Measurements from ENCODE around the gene ERC2. TPM values are rescaled to one million over a fixed set of nuclear protein-coding genes. Genes with fewer than 3 reads are reported as not detected.

ERC2 gene
- total and polyA plus RNA-seq, 2 donors (not counting 1 experiment from before 2014, with no cell fraction given) = 0.14 to 0.17 TPM

DNA sequence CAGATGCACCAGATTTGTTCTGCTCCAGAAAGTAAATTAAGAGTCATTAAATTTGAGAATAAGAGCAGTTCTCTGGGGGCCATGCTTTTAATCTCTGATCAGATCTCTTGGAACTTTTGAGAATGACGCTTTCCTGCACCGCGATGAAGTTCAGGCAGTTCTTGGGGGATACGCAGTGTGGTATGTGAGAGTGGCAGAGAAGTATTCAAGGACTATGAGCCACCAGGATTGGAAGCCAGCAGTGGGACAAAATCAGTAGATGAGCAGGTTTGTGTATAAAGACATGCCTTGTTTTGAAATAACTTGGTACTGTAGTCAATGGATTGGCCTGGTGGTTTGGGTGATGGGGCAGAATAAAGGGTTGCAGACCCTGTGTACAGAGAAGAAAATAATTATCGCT, 483.6 kb downstream of the ERC2 start:
- no peaks in the 10 kb centered on the region for H3K79me2 ChIP-seq (ENCODE audit: control insufficient read depth, insufficient read depth, low read length)
- H3K4me3 ChIP-seq (replicated peaks in 1 of 4; ENCODE audit: control extremely low read depth in 1 of 4, insufficient read depth in 1 of 4, low read depth in 3 of 4, low read length in 4 of 4) = no peak overlapping the region
- H3K4me2 ChIP-seq (ENCODE audit: extremely low read depth, insufficient read depth, low read length) = no peak overlapping the region
- no peaks in the 10 kb centered on the region for H4K20me1 ChIP-seq (ENCODE audit: control insufficient read depth, extremely low read depth, insufficient read depth, low read length)
- no peak overlapping the region for H2AFZ ChIP-seq (ENCODE audit: low read length)
- H3K27me3 ChIP-seq (ENCODE audit: control insufficient read depth, insufficient read depth, low read length) = no peaks in the 10 kb centered on the region
- no peak for DNase-seq (ENCODE audit: low read depth in 2 of 2)
- no peaks in the 10 kb centered on the region for H3K4me1 ChIP-seq (ENCODE audit: control insufficient read depth, extremely low read depth, insufficient read depth, low read length)
- H3K27ac ChIP-seq (ENCODE audit: insufficient read depth, low read length) = no peak overlapping the region
- TF ChIP-seq EZH2 (IDR thresholded peaks at IDR 0.05; ENCODE audit: low read length, missing control alignments) = no peak
- TF ChIP-seq, protein P1, sequence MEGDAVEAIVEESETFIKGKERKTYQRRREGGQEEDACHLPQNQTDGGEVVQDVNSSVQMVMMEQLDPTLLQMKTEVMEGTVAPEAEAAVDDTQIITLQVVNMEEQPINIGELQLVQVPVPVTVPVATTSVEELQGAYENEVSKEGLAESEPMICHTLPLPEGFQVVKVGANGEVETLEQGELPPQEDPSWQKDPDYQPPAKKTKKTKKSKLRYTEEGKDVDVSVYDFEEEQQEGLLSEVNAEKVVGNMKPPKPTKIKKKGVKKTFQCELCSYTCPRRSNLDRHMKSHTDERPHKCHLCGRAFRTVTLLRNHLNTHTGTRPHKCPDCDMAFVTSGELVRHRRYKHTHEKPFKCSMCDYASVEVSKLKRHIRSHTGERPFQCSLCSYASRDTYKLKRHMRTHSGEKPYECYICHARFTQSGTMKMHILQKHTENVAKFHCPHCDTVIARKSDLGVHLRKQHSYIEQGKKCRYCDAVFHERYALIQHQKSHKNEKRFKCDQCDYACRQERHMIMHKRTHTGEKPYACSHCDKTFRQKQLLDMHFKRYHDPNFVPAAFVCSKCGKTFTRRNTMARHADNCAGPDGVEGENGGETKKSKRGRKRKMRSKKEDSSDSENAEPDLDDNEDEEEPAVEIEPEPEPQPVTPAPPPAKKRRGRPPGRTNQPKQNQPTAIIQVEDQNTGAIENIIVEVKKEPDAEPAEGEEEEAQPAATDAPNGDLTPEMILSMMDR (conservative IDR thresholded peaks at IDR 0.05 in 1 of 2, IDR thresholded peaks at IDR 0.05 in 1 of 2; ENCODE audit: low read depth in 1 of 2, low read length in 2 of 2) = no peak
- H3K36me3 ChIP-seq (ENCODE audit: control insufficient read depth, insufficient read depth, low read length) = no peaks in the 10 kb centered on the region
- H3K9me3 ChIP-seq (ENCODE audit: control insufficient read depth, insufficient read depth, low read depth, low read length) = no peaks in the 10 kb centered on the region
- no peak overlapping the region for H3K9ac ChIP-seq (ENCODE audit: insufficient read depth, low read length)

DNA sequence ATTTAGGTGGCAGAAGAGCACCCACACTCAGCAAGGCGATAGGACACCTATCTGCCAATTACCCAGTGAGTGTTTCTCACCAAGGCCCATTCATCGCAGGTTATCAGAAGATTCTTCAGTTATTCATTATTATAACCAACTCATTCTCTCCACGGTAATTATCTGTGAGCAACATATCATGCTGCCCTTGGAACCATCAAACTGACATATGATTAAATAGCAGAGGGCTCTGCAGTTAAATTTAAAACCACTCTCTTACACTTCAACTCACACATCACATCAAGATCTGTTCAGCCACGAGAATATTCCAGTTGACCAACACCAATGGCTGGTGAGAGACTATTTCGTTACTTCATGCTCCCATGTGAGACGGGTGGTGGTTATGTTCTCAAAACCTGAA, 489.3 kb downstream of the ERC2 start:
- Histone ChIP-seq H3K4me1 (ENCODE audit: control insufficient read depth, extremely low read depth, insufficient read depth, low read length) (no peaks in the 10 kb centered on the region), H3K9me3 (ENCODE audit: control insufficient read depth, insufficient read depth, low read depth, low read length) (no peaks in the 10 kb centered on the region), H3K27me3 (ENCODE audit: control insufficient read depth, insufficient read depth, low read length) (no peaks in the 10 kb centered on the region), H4K20me1 (ENCODE audit: control insufficient read depth, extremely low read depth, insufficient read depth, low read length) (no peaks in the 10 kb centered on the region), H2AFZ (ENCODE audit: low read length) (no peak overlapping the region), H3K4me2 (ENCODE audit: extremely low read depth, insufficient read depth, low read length) (no peak overlapping the region), H3K79me2 (ENCODE audit: control insufficient read depth, insufficient read depth, low read length) (no peaks in the 10 kb centered on the region), H3K27ac (ENCODE audit: insufficient read depth, low read length) (no peak overlapping the region), H3K9ac (ENCODE audit: insufficient read depth, low read length) (no peak overlapping the region), H3K4me3 (replicated peaks in 1 of 4; ENCODE audit: control extremely low read depth in 1 of 4, insufficient read depth in 1 of 4, low read depth in 3 of 4, low read length in 4 of 4) (no peak overlapping the region), H3K36me3 (ENCODE audit: control insufficient read depth, insufficient read depth, low read length) (no peaks in the 10 kb centered on the region)
- DNase-seq (ENCODE audit: low read depth in 2 of 2) = no peak
- no peak for TF ChIP-seq EZH2 (IDR thresholded peaks at IDR 0.05; ENCODE audit: low read length, missing control alignments)
- TF ChIP-seq, protein P1 (conservative IDR thresholded peaks at IDR 0.05 in 1 of 2, IDR thresholded peaks at IDR 0.05 in 1 of 2; ENCODE audit: low read depth in 1 of 2, low read length in 2 of 2) = no peak

DNA sequence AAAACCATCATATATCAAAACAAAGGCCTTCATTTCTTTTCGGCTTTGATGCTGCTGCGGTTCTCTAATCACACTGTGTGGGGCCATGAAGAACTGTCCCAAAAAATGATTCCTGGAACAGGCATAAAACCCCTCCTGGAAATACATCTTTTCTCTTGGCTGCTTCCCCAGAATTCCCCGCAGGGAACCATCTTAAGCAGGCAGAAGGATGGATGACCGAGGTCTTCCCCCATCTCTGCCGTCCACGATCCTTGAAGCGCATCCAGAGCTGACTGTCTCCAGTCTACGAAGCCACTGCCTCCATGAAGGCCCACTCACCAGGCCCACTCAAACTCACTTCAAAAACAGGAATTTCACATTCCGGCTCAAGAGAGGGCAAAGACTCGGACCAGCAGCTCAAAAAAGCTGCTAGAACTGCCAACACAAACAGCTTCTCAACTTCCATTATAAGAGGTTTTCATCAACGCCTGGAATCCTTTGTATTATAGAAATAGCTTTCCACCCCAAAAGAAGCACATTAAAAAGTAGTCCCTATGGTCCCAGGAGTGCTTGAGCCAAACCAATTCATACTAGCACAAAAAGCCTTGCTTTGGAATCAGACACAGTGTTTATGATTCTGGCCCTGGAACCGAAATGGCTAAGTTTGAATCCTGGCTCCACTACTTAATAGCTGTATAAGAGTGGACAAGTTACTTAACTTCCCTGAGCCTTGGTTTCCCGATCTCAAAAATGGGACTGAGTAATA, 493.7 kb downstream of the ERC2 start:
- no peaks in the 10 kb centered on the region for H4K20me1 ChIP-seq (ENCODE audit: control insufficient read depth, extremely low read depth, insufficient read depth, low read length)
- H3K79me2 ChIP-seq (ENCODE audit: control insufficient read depth, insufficient read depth, low read length) = no peaks in the 10 kb centered on the region
- H3K9ac ChIP-seq (ENCODE audit: insufficient read depth, low read length) = no peak overlapping the region
- H3K27ac ChIP-seq (ENCODE audit: insufficient read depth, low read length) = no peak overlapping the region
- H3K27me3 ChIP-seq (ENCODE audit: control insufficient read depth, insufficient read depth, low read length) = no peaks in the 10 kb centered on the region
- no peaks in the 10 kb centered on the region for H3K9me3 ChIP-seq (ENCODE audit: control insufficient read depth, insufficient read depth, low read depth, low read length)
- no peak overlapping the region for H2AFZ ChIP-seq (ENCODE audit: low read length)
- TF ChIP-seq, protein P1 (conservative IDR thresholded peaks at IDR 0.05 in 1 of 2, IDR thresholded peaks at IDR 0.05 in 1 of 2; ENCODE audit: low read depth in 1 of 2, low read length in 2 of 2) = no peak
- no peak for TF ChIP-seq EZH2 (IDR thresholded peaks at IDR 0.05; ENCODE audit: low read length, missing control alignments)
- H3K4me1 ChIP-seq (ENCODE audit: control insufficient read depth, extremely low read depth, insufficient read depth, low read length) = no peaks in the 10 kb centered on the region
- no peak overlapping the region for H3K4me2 ChIP-seq (ENCODE audit: extremely low read depth, insufficient read depth, low read length)
- H3K4me3 ChIP-seq (replicated peaks in 1 of 4; ENCODE audit: control extremely low read depth in 1 of 4, insufficient read depth in 1 of 4, low read depth in 3 of 4, low read length in 4 of 4) = no peak overlapping the region
- no peak for DNase-seq (ENCODE audit: low read depth in 2 of 2)
- H3K36me3 ChIP-seq (ENCODE audit: control insufficient read depth, insufficient read depth, low read length) = no peaks in the 10 kb centered on the region

Data from fibroblast of lung (primary cell).